ENCODE data around the gene TIPIN.

DNA sequence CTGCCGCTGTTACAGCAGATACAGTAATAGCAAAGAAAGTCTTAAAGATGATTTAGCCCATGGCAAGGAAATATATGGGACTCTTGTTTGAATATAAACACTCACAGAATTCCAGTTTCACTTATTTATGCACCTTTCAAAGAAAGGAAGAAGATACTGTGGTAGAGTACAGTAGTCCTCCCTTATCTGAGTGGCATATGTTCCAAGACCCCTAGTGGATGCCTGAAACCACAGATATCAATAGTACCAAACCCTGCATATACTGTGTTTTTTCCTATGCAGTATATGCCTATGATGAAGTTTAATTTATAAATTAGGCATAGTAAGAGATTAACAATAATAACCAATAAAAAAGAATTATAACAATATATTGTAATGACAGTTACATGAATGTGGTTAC, 38.4 kb upstream of the TIPIN start:
- no peak for TF ChIP-seq EZH2 (IDR thresholded peaks at IDR 0.05; ENCODE audit: borderline replicate concordance)
- TF ChIP-seq, protein P1, sequence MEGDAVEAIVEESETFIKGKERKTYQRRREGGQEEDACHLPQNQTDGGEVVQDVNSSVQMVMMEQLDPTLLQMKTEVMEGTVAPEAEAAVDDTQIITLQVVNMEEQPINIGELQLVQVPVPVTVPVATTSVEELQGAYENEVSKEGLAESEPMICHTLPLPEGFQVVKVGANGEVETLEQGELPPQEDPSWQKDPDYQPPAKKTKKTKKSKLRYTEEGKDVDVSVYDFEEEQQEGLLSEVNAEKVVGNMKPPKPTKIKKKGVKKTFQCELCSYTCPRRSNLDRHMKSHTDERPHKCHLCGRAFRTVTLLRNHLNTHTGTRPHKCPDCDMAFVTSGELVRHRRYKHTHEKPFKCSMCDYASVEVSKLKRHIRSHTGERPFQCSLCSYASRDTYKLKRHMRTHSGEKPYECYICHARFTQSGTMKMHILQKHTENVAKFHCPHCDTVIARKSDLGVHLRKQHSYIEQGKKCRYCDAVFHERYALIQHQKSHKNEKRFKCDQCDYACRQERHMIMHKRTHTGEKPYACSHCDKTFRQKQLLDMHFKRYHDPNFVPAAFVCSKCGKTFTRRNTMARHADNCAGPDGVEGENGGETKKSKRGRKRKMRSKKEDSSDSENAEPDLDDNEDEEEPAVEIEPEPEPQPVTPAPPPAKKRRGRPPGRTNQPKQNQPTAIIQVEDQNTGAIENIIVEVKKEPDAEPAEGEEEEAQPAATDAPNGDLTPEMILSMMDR (IDR thresholded peaks at IDR 0.05; ENCODE audit: poor library complexity), result no peak
